OCI-LY1 (cell line): ENCODE measurements around the gene TRIM36.

Experiments used
- H2AFZ ChIP-seq: fragments of 200-600 bp; sonication (generic), shearing (Covaris generic); 2 replicates; pipeline ENCODE4 v1.6.0; 2014; ENCODE audit warnings: antibody characterized with exemption, mild to moderate bottlenecking, low read length
- H3F3A ChIP-seq: fragments of 200-600 bp; sonication (generic), shearing (Covaris generic); 2 replicates; pipeline ENCODE4 v1.6.0; 2014; ENCODE audit warnings: mild to moderate bottlenecking, antibody characterized with exemption, low read length, moderate library complexity; ENCODE audit not compliant: insufficient read depth
- H3K27ac ChIP-seq: fragments of 200-600 bp; sonication (generic); 2 replicates; pipeline ENCODE4 v1.5.1; 2014; ENCODE audit warnings: low read length, mixed run types, mild to moderate bottlenecking, low read depth; ENCODE audit not compliant: poor library complexity, severe bottlenecking
- H3K27me3 ChIP-seq: fragments of 200-600 bp; sonication (generic); 2 replicates; pipeline ENCODE4 v1.6.0; 2014; ENCODE audit warnings: antibody characterized with exemption, mild to moderate bottlenecking, low read length, moderate library complexity; ENCODE audit not compliant: insufficient read depth
- H3K36me3 ChIP-seq: fragments of 200-600 bp; sonication (generic); 2 replicates; pipeline ENCODE4 v1.6.1; 2014; ENCODE audit warnings: mild to moderate bottlenecking, antibody characterized with exemption, low read length, moderate library complexity, mixed read lengths; ENCODE audit not compliant: insufficient read depth
- H3K4me1 ChIP-seq: fragments of 200-600 bp; sonication (generic); 2 replicates; pipeline ENCODE4 v1.5.1; 2014; ENCODE audit warnings: mild to moderate bottlenecking, low read length, moderate library complexity; ENCODE audit not compliant: insufficient read depth, severe bottlenecking
- H3K4me2 ChIP-seq: fragments of 200-600 bp; sonication (generic), shearing (Covaris generic); 2 replicates; pipeline ENCODE4 v1.6.1; 2014; ENCODE audit warnings: low read length
- H3K4me3 ChIP-seq: fragments of 200-600 bp; sonication (generic); 2 replicates; pipeline ENCODE4 v1.5.1; 2014; ENCODE audit warnings: low read length, low read depth, mild to moderate bottlenecking, mixed read lengths; ENCODE audit not compliant: poor library complexity, severe bottlenecking
- H3K79me2 ChIP-seq: fragments of 200-600 bp; shearing (Covaris generic); 2 replicates; pipeline ENCODE4 v1.6.1; 2016; ENCODE audit warnings: mixed run types, low read length, mixed read lengths; ENCODE audit not compliant: insufficient read depth
- H3K9ac ChIP-seq: fragments of 200-600 bp; sonication (generic), shearing (Covaris generic); 2 replicates; pipeline ENCODE4 v1.6.1; 2014; ENCODE audit warnings: mild to moderate bottlenecking, low read length, mixed read lengths
- H3K9me2 ChIP-seq: fragments of 200-600 bp; sonication (generic), shearing (Covaris generic); 2 replicates; pipeline ENCODE4 v1.6.1; 2014; ENCODE audit warnings: low read depth, mild to moderate bottlenecking, low read length, mixed read lengths
- H3K9me3 ChIP-seq: fragments of 200-600 bp; shearing (Covaris generic); 2 replicates; pipeline ENCODE4 v1.6.1; 2014; ENCODE audit warnings: low read length, mixed read lengths
- H4K20me1 ChIP-seq: fragments of 200-600 bp; sonication (generic), shearing (Covaris generic); 2 replicates; pipeline ENCODE4 v1.6.0; 2016; ENCODE audit warnings: mild to moderate bottlenecking, low read length; ENCODE audit not compliant: insufficient read depth
- EZH2 ChIP-seq: fragments of 200-600 bp; sonication (generic), shearing (Covaris generic); IDR thresholded peaks from 2 replicates; pipeline ENCODE4 v1.8.0; 2017; ENCODE audit warnings: borderline replicate concordance, mixed run types, mild to moderate bottlenecking, antibody characterized with exemption, low read length, moderate library complexity, mixed read lengths
- TF ChIP-seq, protein P1 (sequence below): fragments of 200-600 bp; sonication (generic), shearing (Covaris generic); IDR thresholded peaks from 2 replicates; pipeline ENCODE4 v1.5.1; 2017; ENCODE audit warnings: mild to moderate bottlenecking, antibody characterized with exemption, low read length, moderate library complexity, mixed read lengths

The TRIM36 gene

DNA sequence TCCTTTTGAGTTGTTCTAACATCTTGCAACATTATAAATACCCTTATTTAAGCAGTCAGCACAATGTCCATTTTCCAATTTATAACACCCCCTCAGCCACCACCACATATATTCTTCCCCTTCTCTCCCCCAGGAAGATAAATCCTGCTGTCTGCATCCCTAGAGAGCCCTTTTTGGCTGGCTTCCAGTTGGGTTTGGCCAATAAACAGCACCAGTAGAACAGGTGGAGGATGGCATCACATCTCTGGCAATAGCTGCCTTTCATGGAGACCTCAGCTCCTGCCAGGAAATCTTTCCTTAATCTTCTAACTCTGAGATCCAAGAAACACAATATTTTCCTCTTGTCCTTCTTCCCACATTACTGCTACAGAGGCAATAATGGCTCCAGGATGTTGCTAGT is 53.7 kb downstream of the TRIM36 start:
- Histone ChIP-seq H3K9me3 (no peaks in the 10 kb centered on the region), H3K27me3 (no peaks in the 10 kb centered on the region), H3K9ac (no peak overlapping the region), H3F3A (no peaks in the 10 kb centered on the region), H3K36me3 (no peaks in the 10 kb centered on the region), H3K4me1 (no peaks in the 10 kb centered on the region), H3K27ac (no peak overlapping the region), H3K4me3 (no peak overlapping the region), H3K79me2 (no peaks in the 10 kb centered on the region), H4K20me1 (no peaks in the 10 kb centered on the region), H3K9me2 (no peaks in the 10 kb centered on the region), H2AFZ (no peak overlapping the region), H3K4me2 (no peak overlapping the region)
- TF ChIP-seq, protein P1, sequence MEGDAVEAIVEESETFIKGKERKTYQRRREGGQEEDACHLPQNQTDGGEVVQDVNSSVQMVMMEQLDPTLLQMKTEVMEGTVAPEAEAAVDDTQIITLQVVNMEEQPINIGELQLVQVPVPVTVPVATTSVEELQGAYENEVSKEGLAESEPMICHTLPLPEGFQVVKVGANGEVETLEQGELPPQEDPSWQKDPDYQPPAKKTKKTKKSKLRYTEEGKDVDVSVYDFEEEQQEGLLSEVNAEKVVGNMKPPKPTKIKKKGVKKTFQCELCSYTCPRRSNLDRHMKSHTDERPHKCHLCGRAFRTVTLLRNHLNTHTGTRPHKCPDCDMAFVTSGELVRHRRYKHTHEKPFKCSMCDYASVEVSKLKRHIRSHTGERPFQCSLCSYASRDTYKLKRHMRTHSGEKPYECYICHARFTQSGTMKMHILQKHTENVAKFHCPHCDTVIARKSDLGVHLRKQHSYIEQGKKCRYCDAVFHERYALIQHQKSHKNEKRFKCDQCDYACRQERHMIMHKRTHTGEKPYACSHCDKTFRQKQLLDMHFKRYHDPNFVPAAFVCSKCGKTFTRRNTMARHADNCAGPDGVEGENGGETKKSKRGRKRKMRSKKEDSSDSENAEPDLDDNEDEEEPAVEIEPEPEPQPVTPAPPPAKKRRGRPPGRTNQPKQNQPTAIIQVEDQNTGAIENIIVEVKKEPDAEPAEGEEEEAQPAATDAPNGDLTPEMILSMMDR: no peak
- TF ChIP-seq EZH2: no peak

DNA sequence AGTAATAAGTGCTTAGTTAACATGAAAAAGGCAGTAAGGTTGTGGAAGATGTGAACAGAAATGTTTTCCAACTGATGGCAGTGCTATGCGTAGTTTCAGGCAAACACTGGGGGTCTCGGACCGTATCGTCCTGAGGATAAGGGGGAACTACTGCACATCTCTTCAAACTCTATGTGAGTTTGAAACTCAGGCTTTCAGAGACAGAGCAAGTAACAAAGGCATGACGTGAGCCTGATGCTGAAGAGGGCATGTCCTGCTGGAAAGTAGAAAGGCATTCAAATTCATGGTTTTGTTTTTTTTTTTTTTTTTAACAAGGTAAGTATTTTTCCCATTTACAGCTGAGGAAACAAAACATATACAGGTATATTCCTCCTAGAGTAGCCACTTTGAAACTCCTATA is 59.9 kb downstream of the TRIM36 start:
- TF ChIP-seq, protein P1: no peak
- TF ChIP-seq EZH2: no peak

GRCh38 chr5:115109356-115109755 is 60.4 kb downstream of the TRIM36 start:
- H3K4me3 ChIP-seq: no peak overlapping the region

More for the DNA sequence above, 59.9 kb downstream of the TRIM36 start:
- Histone ChIP-seq H3K9ac (no peak overlapping the region), H3K9me2 (no peaks in the 10 kb centered on the region), H3K4me1 (no peaks in the 10 kb centered on the region), H3K27me3 (no peaks in the 10 kb centered on the region), H3K9me3 (no peaks in the 10 kb centered on the region), H3K4me3 (no peak overlapping the region), H3K27ac (no peak overlapping the region), H2AFZ (no peak overlapping the region), H3K79me2 (no peaks in the 10 kb centered on the region), H3K4me2 (no peak overlapping the region), H3F3A (no peaks in the 10 kb centered on the region), H3K36me3 (no peaks in the 10 kb centered on the region), H4K20me1 (no peaks in the 10 kb centered on the region)

More at GRCh38 chr5:115109356-115109755, 60.4 kb downstream of the TRIM36 start:
- H4K20me1 ChIP-seq: no peaks in the 10 kb centered on the region
- H3K4me1 ChIP-seq: no peaks in the 10 kb centered on the region
- H3K27ac ChIP-seq: no peak overlapping the region
- no peak overlapping the region for H2AFZ ChIP-seq
- no peaks in the 10 kb centered on the region for H3F3A ChIP-seq
- H3K79me2 ChIP-seq: no peaks in the 10 kb centered on the region
- H3K9me3 ChIP-seq: no peaks in the 10 kb centered on the region
- no peak overlapping the region for H3K9ac ChIP-seq
- no peaks in the 10 kb centered on the region for H3K9me2 ChIP-seq
- TF ChIP-seq EZH2: no peak
- TF ChIP-seq, protein P1: no peak
- H3K27me3 ChIP-seq: no peaks in the 10 kb centered on the region
- H3K4me2 ChIP-seq: no peak overlapping the region
- no peaks in the 10 kb centered on the region for H3K36me3 ChIP-seq
